Common myeloid progenitor, CD34-positive (primary cell): Measurements from ENCODE around the gene ZGPAT.
A peak's percentile ranks its signal among the peaks of the same experiment; 100 is the strongest.

Experiments
- CTCF ChIA-PET: fragments of 350-600 bp; sonication (Branson Sonifier 250); formaldehyde crosslinking; loops from one replicate; lab custom pipeline; 2021; ENCODE audit warnings: antibody characterized with exemption; lab: Charles Lee
- POLR2A ChIA-PET: fragments of 350-600 bp; sonication (Branson Sonifier 250); formaldehyde crosslinking; loops from one replicate; lab custom pipeline; 2021; ENCODE audit warnings: antibody characterized with exemption; lab: Charles Lee
- DNase-seq, 3 donors: peaks; one replicate each; pipeline versions ENCODE4 v3.0.0 to v3.0.0-alpha.2; 2013
- H3K27ac ChIP-seq, 2 experiments: 1 replicate in 1 of 2; 2 replicates in 1 of 2; pipeline ENCODE4 v1.7.0; 2013; ENCODE audit warnings: inconsistent platforms in 2 of 2, low read length in 2 of 2, mild to moderate bottlenecking in 2 of 2, low read depth in 1 of 2, moderate library complexity in 1 of 2; ENCODE audit not compliant: severe bottlenecking in 2 of 2, insufficient read depth in 1 of 2, poor library complexity in 1 of 2
- H3K27me3 ChIP-seq, 5 experiments: replicated peaks in 2 of 5; 1 replicate in 3 of 5; 2 replicates in 2 of 5; pipeline versions ENCODE4 v1.6.1 to v1.7.0; 2013; ENCODE audit warnings: low read length in 4 of 5, mild to moderate bottlenecking in 2 of 5, moderate library complexity in 2 of 5, inconsistent platforms in 1 of 5; ENCODE audit not compliant: insufficient read depth in 5 of 5, control insufficient read depth in 4 of 5
- H3K36me3 ChIP-seq, 4 experiments: 1 replicate in 2 of 4; 2 replicates in 2 of 4; pipeline versions ENCODE4 v1.6.1 to v1.7.0; 2013; ENCODE audit warnings: low read length in 3 of 4, control low read depth in 1 of 4, mild to moderate bottlenecking in 1 of 4; ENCODE audit not compliant: control insufficient read depth in 4 of 4, insufficient read depth in 4 of 4
- H3K4me1 ChIP-seq, 4 experiments: 1 replicate in 3 of 4; 2 replicates in 1 of 4; pipeline versions ENCODE4 v1.6.1 to v1.7.1; 2013; ENCODE audit warnings: low read length in 3 of 4, mild to moderate bottlenecking in 3 of 4, control low read depth in 1 of 4, inconsistent platforms in 1 of 4, moderate library complexity in 1 of 4; ENCODE audit not compliant: control insufficient read depth in 4 of 4, insufficient read depth in 4 of 4; ENCODE audit errors: control extremely low read depth in 1 of 4
- H3K4me3 ChIP-seq, 7 experiments: 1 replicate in 4 of 7; 2 replicates in 3 of 7; pipeline versions ENCODE4 v1.5.1 to v1.7.0; 2013; ENCODE audit warnings: mild to moderate bottlenecking in 7 of 7, low read length in 6 of 7, moderate library complexity in 6 of 7, inconsistent platforms in 2 of 7, low read depth in 2 of 7, control low read depth in 1 of 7; ENCODE audit not compliant: insufficient read depth in 4 of 7, control insufficient read depth in 1 of 7; ENCODE audit errors: extremely low read depth in 1 of 7
- H3K9me3 ChIP-seq, 5 experiments: 1 replicate in 4 of 5; 2 replicates in 1 of 5; pipeline versions ENCODE4 v1.6.1 to v1.7.1; 2013; ENCODE audit warnings: low read length in 4 of 5, mild to moderate bottlenecking in 2 of 5, inconsistent platforms in 1 of 5, low read depth in 1 of 5, moderate library complexity in 1 of 5; ENCODE audit not compliant: control insufficient read depth in 4 of 5, insufficient read depth in 2 of 5; ENCODE audit errors: control extremely low read depth in 1 of 5
- WGBS: methylation state at CpG from one replicate; pipeline ENCODE4 v1.1.5; 2013; ENCODE audit not compliant: insufficient coverage; 5-methylcytosine and 5-hydroxymethylcytosine counted together

ZGPAT gene

GRCh38 chr20:63749597-63750508 lies 42.0 kb downstream of the ZGPAT start:
- ChIA-PET POLR2A (no interaction called here), CTCF (interaction anchor here (0.6 to 2.1 kb wide), 5 partner anchors 11 to 272 kb away, joined by 3 to 6 read pairs (median 3); no protein-coding TSS in a partner anchor)
- no peak overlapping the region for H3K4me3 ChIP-seq
- H3K4me1 ChIP-seq, result peaks cover 0 to 7% (median 5%) of the 10 kb centered on the region in 4 experiments
- peaks cover 0 to 13% (median 4%) of the 10 kb centered on the region in 4 experiments for H3K36me3 ChIP-seq
- H3K27me3 ChIP-seq, result no peaks in the 10 kb centered on the region
- H3K27ac ChIP-seq, result no peak overlapping the region
- 90% methylated on average over 13 of the region's 16 CpGs for WGBS
- no peaks in the 10 kb centered on the region for H3K9me3 ChIP-seq
- DNase-seq, result no peak

GRCh38 chr20:63750807-63751470 lies 43.1 kb downstream of the ZGPAT start:
- H3K4me3 ChIP-seq, result no peak overlapping the region
- peak in 2 of 3 donors; percentile 39 to 53 for DNase-seq
- peaks cover 0 to 6% (median 2%) of the 10 kb centered on the region in 4 experiments for H3K36me3 ChIP-seq
- H3K27me3 ChIP-seq, result no peaks in the 10 kb centered on the region
- 72% methylated on average over 20 of the region's 26 CpGs for WGBS
- no peaks in the 10 kb centered on the region for H3K9me3 ChIP-seq
- no peak overlapping the region for H3K27ac ChIP-seq
- POLR2A ChIA-PET, result no interaction called here
- CTCF ChIA-PET, result interaction anchor here (0.7 to 2.1 kb wide), 3 partner anchors 9 to 37 kb away, joined by 3 to 6 read pairs (median 4); no protein-coding TSS in a partner anchor
- peaks cover 0 to 7% (median 5%) of the 10 kb centered on the region in 4 experiments for H3K4me1 ChIP-seq

- Histone ChIP-seq H3K9me3 (no peaks in the 10 kb centered on the region), H3K4me1 (peaks cover 0 to 9% (median 5%) of the 10 kb centered on the region in 4 experiments), H3K27me3 (no peaks in the 10 kb centered on the region), H3K27ac (no peak overlapping the region), H3K36me3 (peaks cover 0 to 5% (median 2%) of the 10 kb centered on the region in 4 experiments), H3K4me3 (no peak overlapping the region)
- ChIA-PET POLR2A (no interaction called here), CTCF (interaction anchor here (1.3 to 2.1 kb wide), 2 partner anchors 9 to 23 kb away, joined by 4 to 6 read pairs; no protein-coding TSS in a partner anchor)
- peak in 1 of 3 donors; percentile 6 for DNase-seq
- WGBS, result 84% methylated on average over 33 of the region's 45 CpGs
Observed at GRCh38 chr20:63751471-63752271, 43.8 kb downstream of the ZGPAT start.

- peaks cover 0 to 3% (median 1%) of the 10 kb centered on the region in 4 experiments for H3K36me3 ChIP-seq
- WGBS, result 96% methylated on average over 44 of the region's 50 CpGs
- H3K27me3 ChIP-seq, result no peaks in the 10 kb centered on the region
- no peak overlapping the region for H3K4me3 ChIP-seq
- POLR2A ChIA-PET, result no interaction called here
- CTCF ChIA-PET, result no interaction called here
- DNase-seq, result no peak
- no peak overlapping the region for H3K27ac ChIP-seq
- H3K4me1 ChIP-seq, result peaks cover 0 to 12% (median 5%) of the 10 kb centered on the region in 4 experiments
- H3K9me3 ChIP-seq, result no peaks in the 10 kb centered on the region
Observed at GRCh38 chr20:63752411-63753101, 44.7 kb downstream of the ZGPAT start.

DNA sequence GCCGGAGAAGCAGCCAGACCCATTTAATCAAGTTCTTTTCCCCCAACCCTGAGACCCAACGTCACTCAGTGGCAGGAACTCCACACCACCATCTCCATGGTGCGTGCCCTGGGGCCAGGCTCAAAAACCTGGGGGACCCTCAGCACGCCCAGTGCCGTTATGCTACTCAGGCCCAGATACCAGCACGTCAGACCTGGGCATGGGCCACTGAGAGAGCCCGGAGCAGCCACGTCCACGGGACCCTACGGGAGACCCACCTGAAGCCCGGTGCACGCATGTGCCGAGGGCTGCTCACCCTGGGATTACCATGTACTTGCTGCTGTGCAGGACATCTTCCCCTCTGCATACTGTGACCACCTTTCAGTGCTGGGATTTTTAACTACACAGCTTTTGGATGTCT lies 45.5 kb downstream of the ZGPAT start:
- Histone ChIP-seq H3K4me1 (peaks cover 0 to 12% (median 5%) of the 10 kb centered on the region in 4 experiments), H3K27me3 (no peaks in the 10 kb centered on the region), H3K27ac (no peak overlapping the region), H3K36me3 (peaks cover 0 to 3% (median 0%) of the 10 kb centered on the region in 4 experiments), H3K9me3 (no peaks in the 10 kb centered on the region), H3K4me3 (no peak overlapping the region)
- WGBS, result 94% methylated on average over 12 of the region's 13 CpGs
- DNase-seq, result no peak
- ChIA-PET CTCF (no interaction called here), POLR2A (no interaction called here)

GRCh38 chr20:63754008-63754407 lies 46.2 kb downstream of the ZGPAT start:
- H3K4me3 ChIP-seq, result no peak overlapping the region
- H3K9me3 ChIP-seq, result no peaks in the 10 kb centered on the region
- no peak overlapping the region for H3K27ac ChIP-seq
- POLR2A ChIA-PET, result no interaction called here
- H3K36me3 ChIP-seq, result peaks cover 0 to 3% (median 0%) of the 10 kb centered on the region in 4 experiments
- no peak for DNase-seq
- 94% methylated on average over 11 of the region's 16 CpGs for WGBS
- peaks cover 0 to 12% (median 5%) of the 10 kb centered on the region in 4 experiments for H3K4me1 ChIP-seq
- CTCF ChIA-PET, result no interaction called here
- no peaks in the 10 kb centered on the region for H3K27me3 ChIP-seq
